Measurements from ENCODE around the gene ZSWIM6. TPM values are rescaled to one million over a fixed set of nuclear protein-coding genes. Genes with fewer than 3 reads are reported as not detected.
A peak's percentile ranks its signal among the peaks of the same experiment; 100 is the strongest.

The ZSWIM6 gene
- total RNA-seq, result 10 to 100 TPM in 1 of 10 donors, 1 to 10 TPM in 9; 5.9 to 10.3 (median 7.2) TPM
- 1 to 10 TPM; 2.1 to 4.6 TPM for polyA plus RNA-seq
- long read RNA-seq, donor 1, partial matches to known transcripts, result 2 of 4 reads
- long read RNA-seq, donor 1, other reads (novel, unspliced or antisense), result 2 of 4 reads
- long read RNA-seq, donor 2, partial matches to known transcripts, result 0 of 3 reads
- long read RNA-seq, donor 2, other reads (novel, unspliced or antisense), result 3 of 3 reads
- long read RNA-seq, donor 3, partial matches to known transcripts, result 1 of 5 reads
- long read RNA-seq, donor 3, other reads (novel, unspliced or antisense), result 4 of 5 reads

- intact Hi-C loops (cut with DNase I), result loop anchor here in 9 of 10 donors (2.0 to 10.0 kb wide), 17 partner anchors 54 to 387 kb away; partner anchors contain the start of genes SMIM15 (in 9 of the 9), ERCC8 (in 1 of the 9) and NDUFAF2 (in 1 of the 9)
- ATAC-seq (peak; percentile 91 to 99 (median 96)), DNase-seq (peak; percentile 99 to 100)
- Histone ChIP-seq H3K9me3 (no peaks in the 10 kb centered on the region), H3K27me3 (peaks cover 0 to 3% (median 0%) of the 10 kb centered on the region in 7 donors), H3K36me3 (no peaks in the 10 kb centered on the region), H3K4me1 (peaks cover 5 to 54% (median 31%) of the 10 kb centered on the region in 9 donors), H3K27ac (peak within 1 kb of the TSS; percentile 81 to 99 (median 94)), H3K4me3 (peak within 1 kb of the TSS; percentile 80 to 99 (median 90))
- 1% methylated on average over 83 to 91 of the region's 91 CpGs for WGBS, 2 donors
- peak in 1 of 9 donors; percentile 13 for TF ChIP-seq CTCF (IDR thresholded peaks at IDR 0.05)
These were observed at the start of gene ZSWIM6 for GRCh38 chr5:61331407-61332357. TSS of gene ZSWIM6 (plus strand) at chr5:61332258. CDS start at chr5:61332273, 15 bp downstream.

- intact Hi-C loops (cut with DNase I), result no loop called here
- H3K4me1 ChIP-seq, result peaks cover 0 to 20% (median 6%) of the 10 kb centered on the region in 9 donors
These were observed 48.6 kb upstream of the ZSWIM6 start for GRCh38 chr5:61283471-61283870.

GRCh38 chr5:61285531-61285930, 46.5 kb upstream of the ZSWIM6 start:
- Histone ChIP-seq H3K27ac (no peak overlapping the region), H3K4me1 (peaks cover 0 to 15% (median 5%) of the 10 kb centered on the region in 9 donors), H3K9me3 (peaks cover 0 to 6% (median 0%) of the 10 kb centered on the region in 11 donors), H3K36me3 (no peaks in the 10 kb centered on the region), H3K4me3 (no peak overlapping the region), H3K27me3 (no peaks in the 10 kb centered on the region)
- no peak for DNase-seq
- intact Hi-C loops (cut with DNase I), result no loop called here
- TF ChIP-seq CTCF (IDR thresholded peaks at IDR 0.05), result no peak
- ATAC-seq, result no peak

More at GRCh38 chr5:61283471-61283870, 48.6 kb upstream of the ZSWIM6 start:
- WGBS, 2 donors, result 82 to 87% methylated on average over 3 of the region's 3 CpGs
- Histone ChIP-seq H3K27me3 (no peaks in the 10 kb centered on the region), H3K9me3 (peaks cover 0 to 6% (median 0%) of the 10 kb centered on the region in 11 donors), H3K36me3 (no peaks in the 10 kb centered on the region), H3K4me3 (no peak overlapping the region), H3K27ac (no peak overlapping the region)
- no peak for TF ChIP-seq CTCF (IDR thresholded peaks at IDR 0.05)
- ATAC-seq (no peak), DNase-seq (no peak)

- ATAC-seq, result no peak
- WGBS, 2 donors, result 93 to 96% methylated on average over 5 of the region's 5 CpGs
- intact Hi-C loops (cut with DNase I), result no loop called here
These were observed 45.5 kb upstream of the ZSWIM6 start for GRCh38 chr5:61286446-61287132.

More at GRCh38 chr5:61286446-61287132, 45.5 kb upstream of the ZSWIM6 start:
- peaks cover 0 to 6% (median 0%) of the 10 kb centered on the region in 11 donors for H3K9me3 ChIP-seq
- H3K4me3 ChIP-seq, result no peak overlapping the region
- H3K36me3 ChIP-seq, result no peaks in the 10 kb centered on the region
- DNase-seq, result no peak
- H3K4me1 ChIP-seq, result peaks cover 0 to 10% (median 0%) of the 10 kb centered on the region in 9 donors
- no peak overlapping the region for H3K27ac ChIP-seq
- no peak for TF ChIP-seq CTCF (IDR thresholded peaks at IDR 0.05)
- H3K27me3 ChIP-seq, result no peaks in the 10 kb centered on the region

All from heart right ventricle (tissue), 16 donors.